ENCODE measurements around the gene VRK1. TPM values are rescaled to one million over a fixed set of nuclear protein-coding genes. Genes with fewer than 3 reads are reported as not detected.
A peak's percentile ranks its signal among the peaks of the same experiment; 100 is the strongest.
"Not testable (repeated sequence)": the region's sequence is repeated elsewhere in the genome, so short reads cannot be mapped to it uniquely, and the experiment has no call there.

The VRK1 gene
- total RNA-seq, 2 donors from 2014 or later = 11.3 to 14.6 TPM

- DNase-seq (no peak), ATAC-seq (peak; percentile 76)
- intact Hi-C loops (cut with DNase I, micrococcal nuclease) = no loop called here
Observed at GRCh38 chr14:96852823-96853422, 55.7 kb downstream of the VRK1 start.

- intact Hi-C loops (cut with DNase I, micrococcal nuclease) = no loop called here
- peak; percentile 36 for ATAC-seq
- DNase-seq = no peak
Observed at GRCh38 chr14:96858643-96859042, 61.5 kb downstream of the VRK1 start.

- DNase-seq = no peak
- intact Hi-C loops (cut with DNase I, micrococcal nuclease) = no loop called here
- ATAC-seq = no peak
Observed at GRCh38 chr14:96861568-96862310, 64.6 kb downstream of the VRK1 start.

- intact Hi-C loops (cut with DNase I, micrococcal nuclease) = no loop called here
- no peak for ATAC-seq
- no peak for DNase-seq
Observed at GRCh38 chr14:96863327-96863985, 66.3 kb downstream of the VRK1 start.

- DNase-seq (no peak), ATAC-seq (no peak)
- intact Hi-C loops (cut with DNase I, micrococcal nuclease) = no loop called here
Observed at GRCh38 chr14:96863986-96864330, 66.8 kb downstream of the VRK1 start.

- DNase-seq (no peak), ATAC-seq (no peak)
- intact Hi-C loops (cut with DNase I, micrococcal nuclease) = no loop called here
Observed at GRCh38 chr14:96867634-96868033, 70.5 kb downstream of the VRK1 start.

GRCh38 chr14:96874127-96874526 lies 76.9 kb downstream of the VRK1 start:
- ATAC-seq (no peak), DNase-seq (no peak)
- intact Hi-C loops (cut with DNase I, micrococcal nuclease) = no loop called here

- ATAC-seq = peak; percentile 98
- intact Hi-C loops (cut with DNase I, micrococcal nuclease) = no loop called here
- DNase-seq = no peak
Observed at GRCh38 chr14:96876747-96877146, 79.6 kb downstream of the VRK1 start.

- no peak for DNase-seq
- intact Hi-C loops (cut with DNase I, micrococcal nuclease) = no loop called here
Observed at GRCh38 chr14:96881713-96882112, 84.5 kb downstream of the VRK1 start.

GRCh38 chr14:96883974-96884373 lies 86.8 kb downstream of the VRK1 start:
- ATAC-seq; DNase-seq; intact Hi-C loops (cut with DNase I, micrococcal nuclease): not testable (repeated sequence)

More at GRCh38 chr14:96881713-96882112, 84.5 kb downstream of the VRK1 start:
- no peak for ATAC-seq

GRCh38 chr14:96888158-96888557 lies 91.0 kb downstream of the VRK1 start:
- intact Hi-C loops (cut with DNase I, micrococcal nuclease) = no loop called here
- DNase-seq (no peak), ATAC-seq (no peak)

GRCh38 chr14:96888593-96888992 lies 91.4 kb downstream of the VRK1 start:
- intact Hi-C loops (cut with DNase I, micrococcal nuclease) = no loop called here
- ATAC-seq (no peak), DNase-seq (no peak)

- intact Hi-C loops (cut with DNase I, micrococcal nuclease) = no loop called here
Observed at GRCh38 chr14:96889091-96889490, 91.9 kb downstream of the VRK1 start.

GRCh38 chr14:96893966-96894622 lies 96.9 kb downstream of the VRK1 start:
- no peak for DNase-seq
- no peak for ATAC-seq
- intact Hi-C loops (cut with DNase I, micrococcal nuclease) = no loop called here

More at GRCh38 chr14:96889091-96889490, 91.9 kb downstream of the VRK1 start:
- DNase-seq (no peak), ATAC-seq (no peak)

- ATAC-seq (no peak), DNase-seq (no peak)
- intact Hi-C loops (cut with DNase I, micrococcal nuclease) = no loop called here
Observed at GRCh38 chr14:96894966-96895365, 97.8 kb downstream of the VRK1 start.

- intact Hi-C loops (cut with DNase I, micrococcal nuclease) = no loop called here
Observed at GRCh38 chr14:96895658-96896271, 98.6 kb downstream of the VRK1 start.

GRCh38 chr14:96897184-96897583 lies 100.0 kb downstream of the VRK1 start:
- intact Hi-C loops (cut with DNase I, micrococcal nuclease) = no loop called here
- DNase-seq = no peak
- ATAC-seq = no peak

More at GRCh38 chr14:96895658-96896271, 98.6 kb downstream of the VRK1 start:
- ATAC-seq (no peak), DNase-seq (no peak)

GRCh38 chr14:96901227-96901626 lies 104.0 kb downstream of the VRK1 start:
- ATAC-seq (no peak), DNase-seq (no peak)
- intact Hi-C loops (cut with DNase I, micrococcal nuclease) = no loop called here

GRCh38 chr14:96902004-96902403 lies 104.8 kb downstream of the VRK1 start:
- ATAC-seq (no peak), DNase-seq (no peak)
- intact Hi-C loops (cut with DNase I, micrococcal nuclease) = no loop called here

Measured in left colon (tissue), 2 donors.